H9 (cell line): ENCODE results near the gene SCAP. TPM values are rescaled to one million over a fixed set of nuclear protein-coding genes. Genes with fewer than 3 reads are reported as not detected.
A peak's percentile ranks its signal among the peaks of the same experiment; 100 is the strongest.

Experiments used
- DNase-seq: peaks from one replicate; pipeline ENCODE4 v3.0.0-alpha.2; 2017
- H2AFZ ChIP-seq: one replicate; pipeline ENCODE4 v1.6.1; 2013; ENCODE audit warnings: mild to moderate bottlenecking, low read length, control low read depth, moderate library complexity
- H2AK5ac ChIP-seq: 2 replicates; pipeline ENCODE4 v1.6.1; 2013; ENCODE audit warnings: low read length, control low read depth, mixed read lengths; ENCODE audit not compliant: insufficient read length
- H2BK120ac ChIP-seq: one replicate; pipeline ENCODE4 v1.6.1; 2013; ENCODE audit warnings: low read depth, mild to moderate bottlenecking, low read length, control low read depth, inconsistent platforms; ENCODE audit not compliant: poor library complexity, severe bottlenecking
- H2BK12ac ChIP-seq: 2 replicates; pipeline ENCODE4 v1.6.1; 2013; ENCODE audit warnings: low read length, control low read depth, mixed read lengths, low read depth; ENCODE audit not compliant: insufficient read length
- H2BK15ac ChIP-seq: 2 replicates; pipeline ENCODE4 v1.6.1; 2013; ENCODE audit warnings: low read depth, low read length, control low read depth
- H2BK20ac ChIP-seq: one replicate; pipeline ENCODE4 v1.6.1; 2013; ENCODE audit warnings: low read depth, mild to moderate bottlenecking, low read length, control low read depth, inconsistent platforms; ENCODE audit not compliant: poor library complexity, severe bottlenecking
- H2BK5ac ChIP-seq: 2 replicates; pipeline ENCODE4 v1.6.1; 2013; ENCODE audit warnings: low read length, control low read depth, mixed read lengths; ENCODE audit not compliant: insufficient read length
- H3K14ac ChIP-seq: 2 replicates; pipeline ENCODE4 v1.6.1; 2013; ENCODE audit warnings: low read length, control low read depth; ENCODE audit not compliant: insufficient read depth
- H3K18ac ChIP-seq: 2 replicates; pipeline ENCODE4 v1.6.1; 2013; ENCODE audit warnings: low read depth, mild to moderate bottlenecking, mixed read lengths, low read length, control low read depth; ENCODE audit not compliant: insufficient read length
- H3K23ac ChIP-seq: 2 replicates; pipeline ENCODE4 v1.6.1; 2013; ENCODE audit warnings: low read length, control low read depth, mixed read lengths, low read depth; ENCODE audit not compliant: insufficient read length
- H3K23me2 ChIP-seq: 2 replicates; pipeline ENCODE4 v1.6.1; 2013; ENCODE audit warnings: low read depth, mild to moderate bottlenecking, mixed read lengths, low read length, control low read depth; ENCODE audit not compliant: insufficient read length, poor library complexity, severe bottlenecking
- H3K27ac ChIP-seq: 2 replicates; pipeline ENCODE4 v1.5.1; 2013; ENCODE audit warnings: low read length, control low read depth, mixed read lengths, low read depth; ENCODE audit not compliant: insufficient read length
- H3K27me3 ChIP-seq: 2 replicates; pipeline ENCODE4 v1.6.1; 2013; ENCODE audit warnings: low read length, control low read depth, inconsistent platforms; ENCODE audit not compliant: insufficient read depth
- H3K4ac ChIP-seq: 2 replicates; pipeline ENCODE4 v1.6.1; 2013; ENCODE audit warnings: low read depth, mild to moderate bottlenecking, control low read depth, inconsistent platforms, low read length, moderate library complexity
- H3K4me1 ChIP-seq: 2 replicates; pipeline ENCODE4 v1.6.1; 2013; ENCODE audit warnings: low read length, control low read depth, inconsistent platforms; ENCODE audit not compliant: insufficient read depth
- H3K4me2 ChIP-seq: 2 replicates; pipeline ENCODE4 v1.6.1; 2013; ENCODE audit warnings: low read length, control low read depth, mixed read lengths; ENCODE audit not compliant: insufficient read length, insufficient read depth
- H3K56ac ChIP-seq: 2 replicates; pipeline ENCODE4 v1.6.1; 2013; ENCODE audit warnings: low read depth, mild to moderate bottlenecking, mixed read lengths, low read length, control low read depth; ENCODE audit not compliant: insufficient read length
- H3K79me1 ChIP-seq: 2 replicates; pipeline ENCODE4 v1.6.1; 2013; ENCODE audit warnings: low read depth, mild to moderate bottlenecking, moderate library complexity, low read length, control low read depth, inconsistent platforms; ENCODE audit not compliant: insufficient read depth, poor library complexity, severe bottlenecking
- H3K79me2 ChIP-seq: 2 replicates; pipeline ENCODE4 v1.6.1; 2013; ENCODE audit warnings: low read length, control low read depth, inconsistent platforms; ENCODE audit not compliant: insufficient read depth
- H3K9ac ChIP-seq: 2 replicates; pipeline ENCODE4 v1.6.1; 2013; ENCODE audit warnings: low read length, control low read depth, mixed read lengths; ENCODE audit not compliant: insufficient read length; ENCODE audit errors: extremely low read depth
- H3K9me3 ChIP-seq: one replicate; pipeline ENCODE4 v1.6.1; 2013; ENCODE audit warnings: low read depth, low read length, inconsistent platforms; ENCODE audit not compliant: control insufficient read depth
- H3T11ph ChIP-seq: one replicate; pipeline ENCODE4 v1.6.1; 2013; ENCODE audit warnings: mild to moderate bottlenecking, low read length, control low read depth, inconsistent platforms
- H4K20me1 ChIP-seq: one replicate; pipeline ENCODE4 v1.6.1; 2013; ENCODE audit not compliant: control insufficient read depth, insufficient read length, insufficient read depth
- H4K5ac ChIP-seq: 2 replicates; pipeline ENCODE4 v1.6.1; 2013; ENCODE audit warnings: low read depth, mild to moderate bottlenecking, mixed read lengths, low read length, control low read depth; ENCODE audit not compliant: insufficient read length
- H4K8ac ChIP-seq: replicated peaks from 2 replicates; pipeline ENCODE4 v1.6.1; 2013; ENCODE audit warnings: low read length, control low read depth, mixed read lengths, low read depth; ENCODE audit not compliant: insufficient read length
- H4K91ac ChIP-seq: 2 replicates; pipeline ENCODE4 v1.6.1; 2013; ENCODE audit warnings: low read depth, mild to moderate bottlenecking, moderate library complexity, mixed read lengths, low read length, control low read depth; ENCODE audit not compliant: insufficient read length
- H3K27ac Mint-ChIP-seq, 3 experiments: 2 replicates in 2 of 3; 3 replicates in 1 of 3; pipeline ENCODE4 v1.8.0; 2020 to 2021; ENCODE audit warnings: mixed read lengths in 3 of 3, mild to moderate bottlenecking in 1 of 3, moderate library complexity in 1 of 3
- H3K27me3 Mint-ChIP-seq: 2 replicates; pipeline ENCODE4 v1.8.0; 2021; ENCODE audit warnings: low read depth, mild to moderate bottlenecking, moderate library complexity, mixed read lengths
- H3K36me3 Mint-ChIP-seq, 3 experiments: 2 replicates in 2 of 3; 3 replicates in 1 of 3; pipeline ENCODE4 v1.8.0; 2020 to 2021; ENCODE audit warnings: low read depth in 3 of 3, mixed read lengths in 3 of 3; ENCODE audit not compliant: insufficient read depth in 1 of 3
- H3K4me1 Mint-ChIP-seq, 2 experiments: 2 replicates each; pipeline ENCODE4 v1.8.0; 2020; ENCODE audit warnings: mixed read lengths in 2 of 2
- H3K4me3 Mint-ChIP-seq, 2 experiments: 2 replicates in 1 of 2; 3 replicates in 1 of 2; pipeline ENCODE4 v1.8.0; 2020 to 2021; ENCODE audit warnings: mild to moderate bottlenecking in 2 of 2, mixed read lengths in 2 of 2, moderate library complexity in 1 of 2
- H3K9me3 Mint-ChIP-seq, 2 experiments: 2 replicates in 1 of 2; 3 replicates in 1 of 2; pipeline ENCODE4 v1.8.0; 2020; ENCODE audit warnings: mild to moderate bottlenecking in 2 of 2, mixed read lengths in 2 of 2, moderate library complexity in 1 of 2
- CTCF ChIP-seq: fragments of 200-600 bp; sonication (generic); conservative IDR thresholded peaks from 3 replicates; pipeline ENCODE4 v1.8.0; 2021; ENCODE audit warnings: antibody characterized with exemption, mild to moderate bottlenecking
- WGBS: extraction: QIAGEN DNeasy Blood & Tissue Kit; methylation state at CpG from one replicate; pipeline ENCODE4 v1.1.7; 2013; ENCODE audit warnings: missing lambda C conversion rate, low lambda C conversion rate, mixed read lengths; ENCODE audit not compliant: insufficient read length; ENCODE audit errors: extremely low coverage; 5-methylcytosine and 5-hydroxymethylcytosine counted together
- total RNA-seq: library from RNA; stranded (reverse); gene quantifications from 2 replicates; pipeline ENCODE4 v1.2.1, GENCODE V29; 2021

The SCAP gene
- total RNA-seq, 1 experiment from 2014 or later, result 104 TPM

DNA sequence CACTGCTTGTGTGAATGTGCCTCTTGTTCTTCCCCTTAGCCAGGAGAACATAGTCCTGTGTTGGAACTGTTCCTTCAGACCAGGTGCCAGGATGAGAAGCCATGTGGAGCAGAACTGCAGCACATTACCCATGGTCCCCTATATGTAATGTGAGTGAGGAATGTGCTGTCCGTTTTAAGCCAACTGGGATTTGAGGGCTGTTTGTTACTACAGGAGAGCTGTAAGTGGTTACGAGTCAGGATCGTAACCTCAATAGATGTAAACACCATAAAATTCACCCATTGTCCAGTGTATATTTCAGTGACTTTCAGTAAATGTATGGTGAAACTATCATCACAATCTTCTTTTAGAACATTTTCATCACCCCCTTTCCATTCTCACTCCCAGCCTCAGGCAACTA is 10.1 kb upstream of the SCAP start:
- Histone ChIP-seq H2BK120ac (no peak overlapping the region), H3K4ac (no peak overlapping the region), H3K79me2 (no peaks in the 10 kb centered on the region), H3K56ac (no peak overlapping the region), H3K4me1 (no peaks in the 10 kb centered on the region; the same call in 1 of the 2 replicates), H3K18ac (no peak overlapping the region), H2BK15ac (no peak overlapping the region), H4K8ac (no peak overlapping the region), H2AFZ (no peak overlapping the region), H4K20me1 (no peaks in the 10 kb centered on the region), H3K14ac (no peak overlapping the region), H3K27me3 (no peaks in the 10 kb centered on the region), H2BK12ac (no peak overlapping the region), H3K23me2 (no peaks in the 10 kb centered on the region), H3K9ac (no peak overlapping the region), H2BK5ac (no peak overlapping the region), H3K9me3 (no peaks in the 10 kb centered on the region), H3K4me2 (no peak overlapping the region), H3K27ac (no peak overlapping the region), H2BK20ac (no peak overlapping the region), H4K5ac (no peak overlapping the region), H4K91ac (no peak overlapping the region), H3K23ac (no peak overlapping the region), H3K79me1 (no peaks in the 10 kb centered on the region), H3T11ph (no peak overlapping the region), H2AK5ac (no peak overlapping the region)
- Mint-ChIP-seq H3K36me3 (peaks cover 5 to 19% (median 6%) of the 10 kb centered on the region in 3 experiments; a peak in 6 of 7 replicates), H3K4me3 (no peak overlapping the region), H3K27ac (peak overlapping the region in 1 of 3 experiments; percentile 85; a peak in 2 of 7 replicates), H3K4me1 (peaks cover 18 to 20% of the 10 kb centered on the region in 2 experiments), H3K27me3 (no peaks in the 10 kb centered on the region), H3K9me3 (peaks cover 0 to 3% of the 10 kb centered on the region in 2 experiments; a peak in 3 of 5 replicates)
- WGBS, result no CpG with 5 or more reads among the region's 3 CpGs
- no peak for DNase-seq
- TF ChIP-seq CTCF, result no peak
